Loucy (cell line): ENCODE results near the gene EN2.
"Not testable (repeated sequence)": the region's sequence is repeated elsewhere in the genome, so short reads cannot be mapped to it uniquely, and the experiment has no call there.

Source experiments
- EZH2phosphoT487 ChIP-seq: fragments of 200-600 bp; IDR thresholded peaks from 2 replicates; pipeline ENCODE4 v1.6.1; 2018; ENCODE audit warnings: antibody characterized with exemption, mild to moderate bottlenecking, moderate library complexity, borderline replicate concordance
- TF ChIP-seq, protein P1 (sequence below): fragments of 200-600 bp; sonication (generic); conservative IDR thresholded peaks from 2 replicates; pipeline ENCODE4 v1.5.1; 2014; ENCODE audit warnings: mild to moderate bottlenecking, antibody characterized with exemption, low read length

DNA sequence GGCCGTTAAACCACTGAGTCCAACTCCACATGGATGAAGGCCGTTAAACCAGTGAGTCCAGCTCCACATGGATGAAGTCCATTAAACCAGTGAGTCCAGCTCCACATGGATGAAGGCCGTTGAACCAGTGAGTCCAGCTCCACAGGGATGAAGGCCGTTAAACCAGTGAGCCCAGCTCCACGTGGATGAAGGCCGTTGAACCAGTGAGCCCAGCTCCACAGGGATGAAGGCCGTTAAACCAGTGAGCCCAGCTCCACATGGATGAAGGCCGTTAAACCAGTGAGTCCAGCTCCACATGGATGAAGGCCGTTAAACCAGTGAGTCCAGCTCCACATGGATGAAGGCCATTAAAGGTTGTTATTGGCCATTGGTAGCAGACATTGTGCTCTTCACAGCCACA lies 12.3 kb upstream of the EN2 start:
- TF ChIP-seq, protein P1, sequence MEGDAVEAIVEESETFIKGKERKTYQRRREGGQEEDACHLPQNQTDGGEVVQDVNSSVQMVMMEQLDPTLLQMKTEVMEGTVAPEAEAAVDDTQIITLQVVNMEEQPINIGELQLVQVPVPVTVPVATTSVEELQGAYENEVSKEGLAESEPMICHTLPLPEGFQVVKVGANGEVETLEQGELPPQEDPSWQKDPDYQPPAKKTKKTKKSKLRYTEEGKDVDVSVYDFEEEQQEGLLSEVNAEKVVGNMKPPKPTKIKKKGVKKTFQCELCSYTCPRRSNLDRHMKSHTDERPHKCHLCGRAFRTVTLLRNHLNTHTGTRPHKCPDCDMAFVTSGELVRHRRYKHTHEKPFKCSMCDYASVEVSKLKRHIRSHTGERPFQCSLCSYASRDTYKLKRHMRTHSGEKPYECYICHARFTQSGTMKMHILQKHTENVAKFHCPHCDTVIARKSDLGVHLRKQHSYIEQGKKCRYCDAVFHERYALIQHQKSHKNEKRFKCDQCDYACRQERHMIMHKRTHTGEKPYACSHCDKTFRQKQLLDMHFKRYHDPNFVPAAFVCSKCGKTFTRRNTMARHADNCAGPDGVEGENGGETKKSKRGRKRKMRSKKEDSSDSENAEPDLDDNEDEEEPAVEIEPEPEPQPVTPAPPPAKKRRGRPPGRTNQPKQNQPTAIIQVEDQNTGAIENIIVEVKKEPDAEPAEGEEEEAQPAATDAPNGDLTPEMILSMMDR = not testable (repeated sequence)
- not testable (repeated sequence) for TF ChIP-seq EZH2phosphoT487
